ENCODE data around the gene IL17RB.

Gene IL17RB

DNA sequence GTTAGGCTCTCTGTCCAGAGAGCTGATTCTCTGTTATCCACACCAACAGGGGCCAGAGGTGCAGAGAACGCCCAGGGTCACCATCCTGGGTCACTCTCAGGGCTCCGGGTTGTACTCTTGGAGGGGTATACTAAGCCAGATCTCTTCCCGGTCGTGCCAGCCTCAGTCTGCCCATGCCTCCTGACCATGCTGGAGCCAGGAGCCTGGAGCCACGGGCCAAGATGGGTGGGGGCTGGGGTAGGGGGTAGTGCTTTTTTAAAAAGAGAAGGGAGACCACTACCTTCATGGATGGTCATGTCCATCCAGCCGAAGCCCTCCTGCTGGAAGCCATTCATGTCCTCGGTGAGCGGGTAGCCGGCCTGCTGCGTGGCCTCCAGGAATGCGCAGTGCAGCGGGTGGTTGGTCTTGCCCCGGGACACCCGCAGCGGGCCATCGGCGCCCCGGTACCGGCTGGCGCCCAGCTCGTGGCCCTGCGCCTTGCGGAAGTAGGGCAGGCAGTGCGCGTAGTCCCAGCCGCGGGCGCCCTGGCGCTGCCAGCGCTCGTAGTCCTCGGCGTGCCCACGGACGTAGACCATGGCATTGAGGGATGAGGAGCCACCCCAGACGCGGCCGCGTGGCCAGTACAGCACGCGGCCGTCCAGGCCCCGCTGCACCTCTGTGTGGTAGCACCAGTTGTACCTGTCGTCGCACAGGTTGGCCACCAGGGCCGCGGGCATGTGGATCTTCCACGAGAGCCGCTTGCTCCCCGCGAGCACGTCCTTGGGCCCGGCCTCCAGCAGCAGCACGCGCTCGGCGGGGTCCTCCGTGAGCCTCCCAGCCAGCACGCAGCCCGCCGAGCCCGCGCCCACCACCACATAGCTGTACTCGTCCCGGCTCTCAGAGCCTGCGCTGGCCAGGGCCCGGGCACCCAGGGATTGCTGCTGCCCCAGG lies 23.1 kb upstream of the IL17RB start:
- Histone ChIP-seq H3K36me3 (ENCODE audit: insufficient read depth, low read length) (no peaks in the 10 kb centered on the region), H3K9ac (ENCODE audit: low read length) (no peak overlapping the region), H3K9me3 (ENCODE audit: low read length) (no peaks in the 10 kb centered on the region), H3K4me1 (ENCODE audit: insufficient read depth, low read length) (no peaks in the 10 kb centered on the region), H3K27me3 (ENCODE audit: control insufficient read depth in 1 of 2, insufficient read depth in 2 of 2, low read length in 2 of 2) (no peaks in the 10 kb centered on the region), H3K27ac (ENCODE audit: low read depth, low read length) (no peak overlapping the region), H3K4me3 (ENCODE audit: low read depth in 1 of 2, low read length in 2 of 2) (no peak overlapping the region)

DNA sequence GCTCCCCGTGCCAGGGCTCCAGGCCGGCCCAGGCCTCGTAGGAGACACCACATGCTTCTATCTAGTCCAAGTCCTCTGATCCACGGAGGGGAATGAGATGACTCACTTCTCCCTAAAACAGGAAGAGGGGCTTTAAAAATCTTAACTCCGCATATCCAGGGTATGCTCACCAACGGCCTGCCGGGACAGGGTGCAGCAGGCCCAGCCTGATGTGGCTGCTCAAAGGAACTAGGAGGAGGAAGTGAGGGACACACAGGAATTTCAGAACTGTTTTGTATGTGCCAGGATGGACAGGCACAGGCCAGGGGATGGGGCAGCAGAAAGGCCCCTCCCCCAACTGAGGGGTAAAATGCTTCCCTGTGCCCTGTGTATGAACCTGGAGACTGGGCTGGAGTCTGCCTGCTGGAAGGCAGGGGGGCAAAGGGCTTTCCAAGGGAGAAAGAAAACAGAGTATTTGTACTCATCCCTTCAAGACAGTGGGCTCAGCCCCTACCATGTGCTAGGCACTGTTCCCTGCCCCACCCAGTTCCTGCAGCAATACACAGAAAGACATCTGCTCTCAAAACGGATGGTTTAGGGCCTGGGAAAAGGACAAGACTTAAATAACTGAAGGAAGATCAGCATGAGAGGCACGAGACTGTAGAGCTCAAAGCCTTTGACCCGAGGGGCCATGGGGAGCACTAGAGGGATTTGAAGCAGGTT lies 22.3 kb upstream of the IL17RB start:
- no peak overlapping the region for H3K4me3 ChIP-seq (ENCODE audit: low read depth in 1 of 2, low read length in 2 of 2)
- no peaks in the 10 kb centered on the region for H3K36me3 ChIP-seq (ENCODE audit: insufficient read depth, low read length)
- no peak overlapping the region for H3K9ac ChIP-seq (ENCODE audit: low read length)
- no peaks in the 10 kb centered on the region for H3K9me3 ChIP-seq (ENCODE audit: low read length)
- no peaks in the 10 kb centered on the region for H3K4me1 ChIP-seq (ENCODE audit: insufficient read depth, low read length)
- no peak overlapping the region for H3K27ac ChIP-seq (ENCODE audit: low read depth, low read length)
- no peaks in the 10 kb centered on the region for H3K27me3 ChIP-seq (ENCODE audit: control insufficient read depth in 1 of 2, insufficient read depth in 2 of 2, low read length in 2 of 2)

DNA sequence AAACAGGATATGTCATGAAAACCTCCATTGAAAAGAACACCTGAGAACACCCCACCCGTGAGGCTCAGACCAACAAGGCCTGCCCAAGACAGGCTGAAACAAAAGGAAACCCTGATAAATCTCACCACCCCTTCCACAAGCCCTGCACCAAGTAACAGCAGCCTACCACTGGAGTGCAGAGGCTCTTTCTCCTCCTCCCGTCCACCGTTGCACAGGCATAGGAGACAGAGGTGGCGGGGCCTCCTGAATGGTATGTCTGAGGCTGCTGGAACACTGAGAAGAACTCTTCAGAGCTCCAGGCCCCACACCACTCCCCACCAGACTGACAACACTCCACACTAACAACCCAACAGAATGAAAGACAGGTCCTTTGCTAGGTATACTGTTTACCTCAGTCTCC lies 21.6 kb upstream of the IL17RB start:
- Histone ChIP-seq H3K27ac (ENCODE audit: low read depth, low read length) (no peak overlapping the region), H3K9me3 (ENCODE audit: low read length) (no peaks in the 10 kb centered on the region), H3K4me1 (ENCODE audit: insufficient read depth, low read length) (no peaks in the 10 kb centered on the region), H3K36me3 (ENCODE audit: insufficient read depth, low read length) (no peaks in the 10 kb centered on the region), H3K27me3 (ENCODE audit: control insufficient read depth in 1 of 2, insufficient read depth in 2 of 2, low read length in 2 of 2) (no peaks in the 10 kb centered on the region), H3K4me3 (ENCODE audit: low read depth in 1 of 2, low read length in 2 of 2) (no peak overlapping the region), H3K9ac (ENCODE audit: low read length) (no peak overlapping the region)

DNA sequence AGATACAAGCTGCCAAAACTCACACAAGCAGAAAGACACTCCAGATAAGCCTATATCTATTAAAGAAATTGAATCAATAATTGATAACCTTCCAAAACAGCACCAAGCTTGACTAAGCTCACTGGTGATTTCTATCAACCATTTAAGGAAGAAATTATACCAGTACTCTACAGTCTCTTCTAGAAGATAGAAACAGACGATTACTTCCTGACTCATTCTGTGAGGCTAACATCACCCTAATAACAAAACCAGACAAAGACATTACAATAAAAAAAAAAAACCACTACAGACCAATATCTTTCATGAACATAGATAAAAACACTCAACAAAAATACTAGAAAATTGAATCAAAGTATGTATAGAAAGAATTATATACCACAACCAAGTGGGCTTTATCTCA lies 20.3 kb upstream of the IL17RB start:
- Histone ChIP-seq H3K9ac (ENCODE audit: low read length) (no peak overlapping the region), H3K27ac (ENCODE audit: low read depth, low read length) (no peak overlapping the region), H3K9me3 (ENCODE audit: low read length) (no peaks in the 10 kb centered on the region), H3K27me3 (ENCODE audit: control insufficient read depth in 1 of 2, insufficient read depth in 2 of 2, low read length in 2 of 2) (no peaks in the 10 kb centered on the region), H3K36me3 (ENCODE audit: insufficient read depth, low read length) (no peaks in the 10 kb centered on the region), H3K4me3 (ENCODE audit: low read depth in 1 of 2, low read length in 2 of 2) (no peak overlapping the region), H3K4me1 (ENCODE audit: insufficient read depth, low read length) (no peaks in the 10 kb centered on the region)

DNA sequence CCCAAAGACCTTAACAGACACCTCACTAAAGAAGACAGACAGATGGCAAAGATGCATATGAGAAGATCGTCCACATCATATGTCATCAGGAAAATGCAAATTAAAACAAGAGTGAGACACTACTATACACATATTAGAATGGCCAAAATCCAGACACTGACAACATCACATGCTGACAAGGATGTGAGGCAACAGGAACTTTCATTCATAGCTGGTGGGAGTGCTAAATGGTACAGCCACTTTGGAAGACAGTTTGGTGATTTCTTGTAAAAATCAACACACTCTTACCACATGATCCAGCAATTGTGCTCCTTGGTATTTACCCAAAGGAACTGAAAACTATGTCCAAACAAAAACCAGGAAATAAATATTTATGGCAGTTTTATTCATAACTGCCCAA lies 17.8 kb upstream of the IL17RB start:
- no peak overlapping the region for H3K4me3 ChIP-seq (ENCODE audit: low read depth in 1 of 2, low read length in 2 of 2)
- H3K9me3 ChIP-seq (ENCODE audit: low read length): no peaks in the 10 kb centered on the region
- no peaks in the 10 kb centered on the region for H3K36me3 ChIP-seq (ENCODE audit: insufficient read depth, low read length)
- no peak overlapping the region for H3K27ac ChIP-seq (ENCODE audit: low read depth, low read length)
- H3K4me1 ChIP-seq (ENCODE audit: insufficient read depth, low read length): no peaks in the 10 kb centered on the region
- no peaks in the 10 kb centered on the region for H3K27me3 ChIP-seq (ENCODE audit: control insufficient read depth in 1 of 2, insufficient read depth in 2 of 2, low read length in 2 of 2)
- H3K9ac ChIP-seq (ENCODE audit: low read length): no peak overlapping the region

DNA sequence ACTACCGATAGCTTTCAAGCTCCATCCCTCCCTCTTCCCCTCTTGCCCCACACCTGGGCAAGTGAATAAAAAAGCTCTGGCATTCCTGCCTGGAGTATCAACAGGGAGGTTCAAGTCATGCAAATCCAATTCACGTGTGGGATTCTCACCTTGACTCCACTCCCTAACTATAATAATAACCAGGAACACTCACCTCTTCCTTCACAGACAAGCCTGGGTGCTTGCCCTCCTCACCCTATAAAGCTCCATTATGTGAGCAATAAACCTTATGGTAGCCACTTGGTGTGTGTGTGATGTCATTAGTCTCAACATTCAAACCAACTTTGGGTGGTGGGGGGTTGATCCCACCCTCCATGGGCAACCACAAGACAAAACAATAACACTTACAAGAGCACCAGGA lies 16.8 kb upstream of the IL17RB start:
- H3K27me3 ChIP-seq (ENCODE audit: control insufficient read depth in 1 of 2, insufficient read depth in 2 of 2, low read length in 2 of 2): no peaks in the 10 kb centered on the region
- H3K4me3 ChIP-seq (ENCODE audit: low read depth in 1 of 2, low read length in 2 of 2): no peak overlapping the region
- H3K9me3 ChIP-seq (ENCODE audit: low read length): no peaks in the 10 kb centered on the region
- H3K36me3 ChIP-seq (ENCODE audit: insufficient read depth, low read length): no peaks in the 10 kb centered on the region
- H3K27ac ChIP-seq (ENCODE audit: low read depth, low read length): no peak overlapping the region
- H3K4me1 ChIP-seq (ENCODE audit: insufficient read depth, low read length): no peaks in the 10 kb centered on the region
- H3K9ac ChIP-seq (ENCODE audit: low read length): no peak overlapping the region

DNA sequence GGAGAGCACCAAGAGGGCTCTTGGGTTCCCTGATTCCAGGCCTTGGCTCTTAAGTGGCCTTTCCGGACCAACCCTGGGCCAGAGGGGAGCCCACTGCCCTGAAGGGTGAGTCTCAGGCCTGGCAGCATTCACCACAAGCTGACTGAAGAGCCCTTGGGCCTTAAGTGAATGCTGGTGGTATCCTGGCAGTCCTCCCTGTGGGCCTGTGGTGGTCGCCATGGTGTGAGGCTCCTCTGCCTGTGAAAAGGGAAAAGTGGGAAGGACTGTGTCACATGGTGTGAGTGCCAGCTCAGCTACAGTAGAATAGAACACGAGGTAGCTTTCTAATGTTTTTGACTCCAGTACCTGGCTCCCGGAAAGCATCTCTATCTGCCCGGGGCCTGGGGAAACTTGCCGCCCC lies 15.4 kb upstream of the IL17RB start:
- Histone ChIP-seq H3K4me3 (ENCODE audit: low read depth in 1 of 2, low read length in 2 of 2) (no peak overlapping the region), H3K27ac (ENCODE audit: low read depth, low read length) (no peak overlapping the region), H3K9me3 (ENCODE audit: low read length) (no peaks in the 10 kb centered on the region), H3K36me3 (ENCODE audit: insufficient read depth, low read length) (no peaks in the 10 kb centered on the region), H3K9ac (ENCODE audit: low read length) (no peak overlapping the region), H3K27me3 (ENCODE audit: control insufficient read depth in 1 of 2, insufficient read depth in 2 of 2, low read length in 2 of 2) (no peaks in the 10 kb centered on the region), H3K4me1 (ENCODE audit: insufficient read depth, low read length) (no peaks in the 10 kb centered on the region)

DNA sequence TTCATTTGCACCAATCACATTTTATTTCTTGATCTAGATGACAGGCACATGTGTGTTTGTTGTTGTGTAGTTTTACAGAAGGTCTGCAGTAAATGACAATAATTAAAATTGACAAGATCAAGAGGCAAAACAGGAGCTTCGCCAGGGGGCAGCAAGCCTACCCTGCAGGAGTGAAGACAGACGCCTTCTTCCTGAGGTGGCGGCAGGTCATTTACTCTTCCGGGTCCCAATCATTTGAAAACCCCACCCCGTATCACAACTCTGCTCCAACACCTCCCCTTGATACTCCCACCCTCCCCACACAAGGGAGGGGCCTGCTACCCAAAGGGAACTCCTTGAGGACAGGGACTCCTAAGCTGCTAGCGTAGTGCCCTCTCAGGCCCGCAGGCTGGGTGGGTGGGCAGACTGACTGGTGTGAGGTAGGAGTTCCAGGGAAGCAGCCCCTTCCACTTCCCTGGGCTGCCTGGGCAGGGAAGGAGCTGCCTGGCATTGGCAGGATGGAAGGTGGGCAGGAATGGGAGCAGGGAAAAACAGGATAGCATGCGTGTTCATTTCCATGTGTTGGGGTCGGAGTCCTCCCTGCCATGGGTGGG lies 13.2 kb upstream of the IL17RB start:
- no peaks in the 10 kb centered on the region for H3K9me3 ChIP-seq (ENCODE audit: low read length)
- no peaks in the 10 kb centered on the region for H3K4me1 ChIP-seq (ENCODE audit: insufficient read depth, low read length)
- H3K27ac ChIP-seq (ENCODE audit: low read depth, low read length): no peak overlapping the region
- H3K36me3 ChIP-seq (ENCODE audit: insufficient read depth, low read length): no peaks in the 10 kb centered on the region
- no peak overlapping the region for H3K9ac ChIP-seq (ENCODE audit: low read length)
- no peak overlapping the region for H3K4me3 ChIP-seq (ENCODE audit: low read depth in 1 of 2, low read length in 2 of 2)
- no peaks in the 10 kb centered on the region for H3K27me3 ChIP-seq (ENCODE audit: control insufficient read depth in 1 of 2, insufficient read depth in 2 of 2, low read length in 2 of 2)

DNA sequence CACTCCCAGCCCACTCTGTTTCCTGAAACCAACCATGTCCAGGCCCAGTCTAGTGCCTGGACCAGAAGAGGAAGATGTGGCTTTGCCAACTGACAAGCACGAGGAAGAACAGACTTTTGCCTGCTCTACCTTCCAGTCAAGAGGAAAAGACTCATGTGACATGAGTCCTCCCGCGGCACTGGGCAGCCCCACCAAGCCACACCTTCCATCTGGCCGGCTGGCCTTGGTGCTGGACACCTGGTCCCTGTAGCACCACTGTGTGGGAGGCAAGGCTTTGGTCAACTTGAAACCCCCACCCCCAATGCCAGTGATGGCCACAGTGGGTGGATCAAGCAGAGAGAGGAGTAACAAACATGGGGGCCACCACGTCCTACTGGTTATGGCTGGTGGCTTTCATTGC lies 12.7 kb upstream of the IL17RB start:
- H3K4me3 ChIP-seq (ENCODE audit: low read depth in 1 of 2, low read length in 2 of 2): no peak overlapping the region
- H3K9ac ChIP-seq (ENCODE audit: low read length): no peak overlapping the region
- H3K27me3 ChIP-seq (ENCODE audit: control insufficient read depth in 1 of 2, insufficient read depth in 2 of 2, low read length in 2 of 2): no peaks in the 10 kb centered on the region
- H3K36me3 ChIP-seq (ENCODE audit: insufficient read depth, low read length): no peaks in the 10 kb centered on the region
- no peaks in the 10 kb centered on the region for H3K9me3 ChIP-seq (ENCODE audit: low read length)
- no peak overlapping the region for H3K27ac ChIP-seq (ENCODE audit: low read depth, low read length)
- H3K4me1 ChIP-seq (ENCODE audit: insufficient read depth, low read length): no peaks in the 10 kb centered on the region

DNA sequence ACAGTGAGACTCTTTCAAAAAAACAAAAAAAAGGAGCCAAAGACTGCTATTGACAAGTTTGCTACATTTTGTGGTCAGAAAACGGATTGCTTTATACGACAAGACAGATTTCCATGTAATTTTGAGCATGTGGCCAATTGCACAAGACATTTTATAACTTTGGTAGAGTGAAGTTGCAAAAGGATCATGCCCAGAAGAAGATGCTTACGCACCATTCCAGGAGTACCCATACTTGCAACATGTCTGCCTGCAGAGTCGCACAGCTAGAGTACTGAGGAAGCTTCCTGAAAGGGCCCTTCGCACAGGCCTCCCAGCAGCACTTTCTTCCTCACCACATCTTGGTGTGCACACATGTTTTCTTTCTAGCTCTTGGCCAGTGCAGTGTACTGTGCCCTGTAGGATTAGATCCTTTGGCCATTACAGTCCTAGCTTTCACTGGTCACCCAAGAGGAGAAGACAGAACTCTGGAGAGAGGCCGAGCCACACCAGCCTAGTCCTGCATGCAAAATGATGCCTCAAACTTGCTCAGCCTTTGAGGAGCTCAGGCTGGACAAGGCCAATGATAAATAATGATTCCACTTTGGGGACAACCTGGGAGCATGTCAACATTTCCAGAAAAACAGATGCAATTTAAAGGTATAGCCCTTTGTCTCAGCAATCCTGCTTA lies 11.8 kb upstream of the IL17RB start:
- Histone ChIP-seq H3K4me1 (ENCODE audit: insufficient read depth, low read length) (no peaks in the 10 kb centered on the region), H3K27me3 (ENCODE audit: control insufficient read depth in 1 of 2, insufficient read depth in 2 of 2, low read length in 2 of 2) (no peaks in the 10 kb centered on the region), H3K4me3 (ENCODE audit: low read depth in 1 of 2, low read length in 2 of 2) (no peak overlapping the region), H3K27ac (ENCODE audit: low read depth, low read length) (no peak overlapping the region), H3K9ac (ENCODE audit: low read length) (no peak overlapping the region), H3K9me3 (ENCODE audit: low read length) (no peaks in the 10 kb centered on the region), H3K36me3 (ENCODE audit: insufficient read depth, low read length) (no peaks in the 10 kb centered on the region)

DNA sequence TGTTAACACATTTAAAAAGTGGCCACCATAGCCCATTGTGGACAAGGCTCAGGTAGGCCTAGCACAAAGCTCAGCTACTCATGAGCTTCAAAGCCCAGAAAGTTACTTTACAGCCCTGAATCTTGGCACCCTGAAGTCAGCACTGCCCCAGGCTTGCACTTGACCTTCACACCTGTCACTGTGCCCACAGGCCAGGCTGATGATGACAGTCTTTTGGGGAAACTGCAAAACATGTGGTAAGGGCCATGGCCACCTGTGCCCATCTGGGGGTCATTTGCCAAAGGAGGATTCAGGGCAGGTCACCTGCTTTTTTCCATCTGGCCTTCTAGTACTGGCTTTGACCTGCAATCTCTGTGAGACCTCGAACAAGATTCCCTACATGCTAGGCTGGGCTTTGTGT lies 11.1 kb upstream of the IL17RB start:
- no peaks in the 10 kb centered on the region for H3K27me3 ChIP-seq (ENCODE audit: control insufficient read depth in 1 of 2, insufficient read depth in 2 of 2, low read length in 2 of 2)
- H3K36me3 ChIP-seq (ENCODE audit: insufficient read depth, low read length): no peaks in the 10 kb centered on the region
- no peak overlapping the region for H3K4me3 ChIP-seq (ENCODE audit: low read depth in 1 of 2, low read length in 2 of 2)
- no peaks in the 10 kb centered on the region for H3K9me3 ChIP-seq (ENCODE audit: low read length)
- H3K27ac ChIP-seq (ENCODE audit: low read depth, low read length): no peak overlapping the region
- H3K9ac ChIP-seq (ENCODE audit: low read length): no peak overlapping the region
- H3K4me1 ChIP-seq (ENCODE audit: insufficient read depth, low read length): no peaks in the 10 kb centered on the region

Data from muscle layer of colon (tissue), 2 donors.